ENCODE results near the gene CNOT11. TPM values are rescaled to one million over a fixed set of nuclear protein-coding genes. Genes with fewer than 3 reads are reported as not detected.

The CNOT11 gene
- total and polyA plus RNA-seq, 2 of the 13 experiments (the other 11 are each of a cell fraction or from before 2014, with no cell fraction given), result 114 to 209 TPM

DNA sequence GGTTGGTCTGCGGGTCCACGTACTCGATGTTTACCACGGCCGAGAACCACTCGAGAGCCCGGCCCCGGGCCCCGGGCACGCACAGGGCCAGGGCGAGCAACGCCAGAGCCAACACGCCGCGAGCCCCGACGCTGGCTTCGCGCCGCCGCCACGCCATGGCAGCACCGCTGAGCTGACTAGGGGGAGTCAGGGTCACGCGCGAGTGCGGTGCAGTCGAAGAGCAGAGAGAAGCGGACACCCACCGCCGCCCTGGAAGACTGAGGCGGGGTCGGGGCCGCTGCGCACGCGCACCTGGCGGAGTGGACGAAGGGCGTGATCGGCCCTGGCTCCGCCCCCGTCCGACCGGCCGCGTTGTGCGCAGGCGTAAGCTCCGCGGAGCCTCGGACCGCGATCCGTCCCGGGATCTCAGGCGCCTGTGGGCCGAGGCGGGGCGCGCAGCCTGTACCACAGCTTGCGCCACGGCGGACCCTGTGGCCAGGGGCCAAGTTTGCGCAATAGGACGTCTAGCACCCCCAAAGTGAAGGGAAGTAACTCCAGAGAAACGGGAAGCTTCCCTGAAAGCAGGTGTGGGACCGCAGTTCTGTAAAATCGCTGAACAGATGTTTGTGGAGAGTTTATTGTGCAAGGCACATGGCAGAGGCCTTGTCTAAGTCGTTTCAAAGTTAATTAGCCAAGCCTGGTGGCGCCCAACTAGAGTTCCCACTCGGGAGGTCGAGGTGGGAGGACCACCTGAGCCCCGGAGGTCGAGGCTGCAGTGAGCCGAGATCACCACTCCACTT, 55.9 kb downstream of the CNOT11 start, which contains the start of gene RNF149 (continued):
- TF ChIP-seq HMGA1 (CRISPR knock-in tag; conservative IDR thresholded peaks at IDR 0.05) (no peak), NFE2L2 (IDR thresholded peaks at IDR 0.05; ENCODE audit: low read length) (no peak), ZNF10 (CRISPR knock-in tag; IDR thresholded peaks at IDR 0.05; ENCODE audit: borderline replicate concordance, low read depth) (0 out of 2 replicates have a peak, but pooled peaks have one; percentile 46), ZNF614 (CRISPR knock-in tag; IDR thresholded peaks at IDR 0.05; ENCODE audit: borderline replicate concordance) (peak; percentile 98; the same call in 1 of the 2 replicates), PAF1 (CRISPR knock-in tag; IDR thresholded peaks at IDR 0.05) (no peak), U2AF2 (IDR thresholded peaks at IDR 0.05; ENCODE audit: low read depth, low read length) (no peak), ATF7-NPFF (CRISPR knock-in tag; IDR thresholded peaks at IDR 0.05; ENCODE audit: low read depth) (peak; percentile 66; the same call in 1 of the 2 replicates), ZNF337 (CRISPR knock-in tag; IDR thresholded peaks at IDR 0.05; ENCODE audit: borderline replicate concordance, low read depth) (peak; percentile 77; the same call in 1 of the 2 replicates), ZNF567 (CRISPR knock-in tag; IDR thresholded peaks at IDR 0.05; ENCODE audit: borderline replicate concordance) (no peak; the same call in 1 of the 2 replicates), HMG20A (CRISPR knock-in tag; IDR thresholded peaks at IDR 0.05; ENCODE audit: borderline replicate concordance) (peak; percentile 84; the same call in 1 of the 2 replicates), ZNF20 (CRISPR knock-in tag; IDR thresholded peaks at IDR 0.05) (peak; percentile 85), ZNF629 (CRISPR knock-in tag; conservative IDR thresholded peaks at IDR 0.05) (peak; percentile 96), SATB2 (CRISPR knock-in tag; IDR thresholded peaks at IDR 0.05) (peak; percentile 46; the same call in 1 of the 2 replicates), PRDM15 (CRISPR knock-in tag; IDR thresholded peaks at IDR 0.05) (peak; percentile 96), ZFYVE20 (CRISPR knock-in tag; IDR thresholded peaks at IDR 0.05; ENCODE audit: borderline replicate concordance, low read depth) (no peak), GLI4 (CRISPR knock-in tag; IDR thresholded peaks at IDR 0.05; ENCODE audit: borderline replicate concordance) (peak; percentile 3; the same call in 1 of the 2 replicates), ZNF496 (CRISPR knock-in tag; IDR thresholded peaks at IDR 0.05; ENCODE audit: insufficient replicate concordance) (no peak)
- TF ChIP-seq, protein P1, sequence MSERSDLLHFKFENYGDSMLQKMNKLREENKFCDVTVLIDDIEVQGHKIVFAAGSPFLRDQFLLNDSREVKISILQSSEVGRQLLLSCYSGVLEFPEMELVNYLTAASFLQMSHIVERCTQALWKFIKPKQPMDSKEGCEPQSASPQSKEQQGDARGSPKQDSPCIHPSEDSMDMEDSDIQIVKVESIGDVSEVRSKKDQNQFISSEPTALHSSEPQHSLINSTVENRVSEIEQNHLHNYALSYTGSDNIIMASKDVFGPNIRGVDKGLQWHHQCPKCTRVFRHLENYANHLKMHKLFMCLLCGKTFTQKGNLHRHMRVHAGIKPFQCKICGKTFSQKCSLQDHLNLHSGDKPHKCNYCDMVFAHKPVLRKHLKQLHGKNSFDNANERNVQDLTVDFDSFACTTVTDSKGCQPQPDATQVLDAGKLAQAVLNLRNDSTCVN (CRISPR knock-in tag; IDR thresholded peaks at IDR 0.05; ENCODE audit: borderline replicate concordance), result peak; percentile 91
- TF ChIP-seq, protein P2, sequence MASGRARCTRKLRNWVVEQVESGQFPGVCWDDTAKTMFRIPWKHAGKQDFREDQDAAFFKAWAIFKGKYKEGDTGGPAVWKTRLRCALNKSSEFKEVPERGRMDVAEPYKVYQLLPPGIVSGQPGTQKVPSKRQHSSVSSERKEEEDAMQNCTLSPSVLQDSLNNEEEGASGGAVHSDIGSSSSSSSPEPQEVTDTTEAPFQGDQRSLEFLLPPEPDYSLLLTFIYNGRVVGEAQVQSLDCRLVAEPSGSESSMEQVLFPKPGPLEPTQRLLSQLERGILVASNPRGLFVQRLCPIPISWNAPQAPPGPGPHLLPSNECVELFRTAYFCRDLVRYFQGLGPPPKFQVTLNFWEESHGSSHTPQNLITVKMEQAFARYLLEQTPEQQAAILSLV (CRISPR knock-in tag; IDR thresholded peaks at IDR 0.05; ENCODE audit: borderline replicate concordance), result peak; percentile 96
- TF ChIP-seq, protein P3, sequence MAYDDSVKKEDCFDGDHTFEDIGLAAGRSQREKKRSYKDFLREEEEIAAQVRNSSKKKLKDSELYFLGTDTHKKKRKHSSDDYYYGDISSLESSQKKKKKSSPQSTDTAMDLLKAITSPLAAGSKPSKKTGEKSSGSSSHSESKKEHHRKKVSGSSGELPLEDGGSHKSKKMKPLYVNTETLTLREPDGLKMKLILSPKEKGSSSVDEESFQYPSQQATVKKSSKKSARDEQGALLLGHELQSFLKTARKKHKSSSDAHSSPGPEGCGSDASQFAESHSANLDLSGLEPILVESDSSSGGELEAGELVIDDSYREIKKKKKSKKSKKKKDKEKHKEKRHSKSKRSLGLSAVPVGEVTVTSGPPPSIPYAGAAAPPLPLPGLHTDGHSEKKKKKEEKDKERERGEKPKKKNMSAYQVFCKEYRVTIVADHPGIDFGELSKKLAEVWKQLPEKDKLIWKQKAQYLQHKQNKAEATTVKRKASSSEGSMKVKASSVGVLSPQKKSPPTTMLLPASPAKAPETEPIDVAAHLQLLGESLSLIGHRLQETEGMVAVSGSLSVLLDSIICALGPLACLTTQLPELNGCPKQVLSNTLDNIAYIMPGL (CRISPR knock-in tag; IDR thresholded peaks at IDR 0.05; ENCODE audit: borderline replicate concordance in 1 of 2, low read depth in 1 of 2), result peak; percentile 79 to 96; a peak in 3 of 4 replicates

All from HepG2 (cell line).